HEK293T (cell line): Measurements from ENCODE around the gene HAL.

Experiments
- CTCF ChIA-PET: fragments of 350-600 bp; formaldehyde crosslinking; extraction: SDS; loops from one replicate; lab custom pipeline; 2021; ENCODE audit warnings: antibody characterized with exemption, inconsistent platforms; lab: Yijun Ruan, JAX
- POLR2A ChIA-PET: fragments of 350-600 bp; formaldehyde crosslinking; extraction: SDS; loops from one replicate; lab custom pipeline; 2020; ENCODE audit warnings: antibody characterized with exemption, inconsistent platforms; lab: Yijun Ruan, JAX
- DNase-seq: peaks from one replicate; pipeline ENCODE4 v3.0.0; 2012; ENCODE audit warnings: mixed read lengths; ENCODE audit errors: extremely low spot score
- ARNT ChIP-seq: fragments of 450-650 bp; IDR thresholded peaks from 2 replicates; pipeline ENCODE4 v1.6.1; 2017; ENCODE audit warnings: mild to moderate bottlenecking
- BHLHE40 ChIP-seq: fragments of 450-650 bp; IDR thresholded peaks from 2 replicates; pipeline ENCODE4 v1.6.1; 2016; ENCODE audit warnings: mild to moderate bottlenecking, moderate library complexity, borderline replicate concordance
- CTBP1 ChIP-seq: fragments of 450-650 bp; IDR thresholded peaks from 2 replicates; pipeline ENCODE4 v1.6.1; 2016; ENCODE audit warnings: borderline replicate concordance
- ELF4 ChIP-seq: fragments of 450-650 bp; IDR thresholded peaks from 2 replicates; pipeline ENCODE4 v1.6.1; 2017; ENCODE audit warnings: antibody characterized with exemption
- FOXA1 ChIP-seq: fragments of 450-650 bp; IDR thresholded peaks from 2 replicates; pipeline ENCODE4 v1.6.1; 2016; ENCODE audit warnings: mild to moderate bottlenecking
- FOXK2 ChIP-seq: fragments of 450-650 bp; IDR thresholded peaks from 2 replicates; pipeline ENCODE4 v1.6.1; 2016; ENCODE audit warnings: mild to moderate bottlenecking
- FOXM1 ChIP-seq: fragments of 450-650 bp; IDR thresholded peaks from 2 replicates; pipeline ENCODE4 v1.6.1; 2017; ENCODE audit warnings: mild to moderate bottlenecking, borderline replicate concordance
- HDGF ChIP-seq: fragments of 450-650 bp; IDR thresholded peaks from 2 replicates; pipeline ENCODE4 v1.6.1; 2017; ENCODE audit warnings: antibody characterized with exemption, borderline replicate concordance
- L3MBTL2 ChIP-seq: fragments of 450-650 bp; conservative IDR thresholded peaks from 2 replicates; pipeline ENCODE4 v1.6.1; 2016; ENCODE audit warnings: mild to moderate bottlenecking
- LEF1 ChIP-seq: fragments of 450-650 bp; IDR thresholded peaks from 2 replicates; pipeline ENCODE4 v1.6.1; 2017; ENCODE audit warnings: mild to moderate bottlenecking, borderline replicate concordance
- NFRKB ChIP-seq: fragments of 450-650 bp; IDR thresholded peaks from 2 replicates; pipeline ENCODE4 v1.6.1; 2016; ENCODE audit warnings: mild to moderate bottlenecking, moderate library complexity
- SP1 ChIP-seq: fragments of 450-650 bp; IDR thresholded peaks from 2 replicates; pipeline ENCODE4 v1.6.1; 2017
- SUZ12 ChIP-seq: fragments of 450-650 bp; IDR thresholded peaks from 2 replicates; pipeline ENCODE4 v1.6.1; 2016; ENCODE audit warnings: mild to moderate bottlenecking
- TARDBP ChIP-seq: fragments of 450-650 bp; IDR thresholded peaks from 2 replicates; pipeline ENCODE4 v1.6.1; 2016
- ZNF384 ChIP-seq: fragments of 450-650 bp; IDR thresholded peaks from 2 replicates; pipeline ENCODE4 v1.6.1; 2016
- TF ChIP-seq, protein P1 (sequence below): fragments of 450-650 bp; IDR thresholded peaks from 2 replicates; pipeline ENCODE4 v1.6.1; 2016

HAL gene

DNA sequence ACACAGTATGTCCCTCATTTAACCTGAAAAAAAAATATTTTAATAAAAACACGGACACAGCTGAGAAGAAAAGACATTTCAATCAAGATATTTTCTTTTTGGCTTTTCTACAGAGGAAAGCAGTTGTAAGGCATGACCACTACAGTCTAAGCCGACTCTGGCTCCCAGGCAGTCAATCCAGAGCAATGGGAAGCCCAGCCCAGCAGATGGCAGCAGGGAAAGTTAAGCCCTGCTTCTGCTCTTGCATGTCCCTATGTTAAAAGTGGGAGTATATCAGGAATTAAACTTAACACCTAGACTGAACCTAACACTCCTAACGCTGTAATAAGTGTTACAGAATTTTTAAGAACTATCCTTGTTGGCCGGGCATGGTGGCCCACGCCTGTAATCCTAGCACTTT, 19.5 kb upstream of the HAL start:
- TF ChIP-seq TARDBP (no peak), BHLHE40 (no peak), FOXM1 (no peak), ELF4 (no peak), FOXK2 (no peak), SUZ12 (no peak), HDGF (no peak), CTBP1 (no peak), ZNF384 (no peak), L3MBTL2 (no peak), NFRKB (no peak), SP1 (no peak), FOXA1 (no peak), ARNT (no peak)
- TF ChIP-seq, protein P1, sequence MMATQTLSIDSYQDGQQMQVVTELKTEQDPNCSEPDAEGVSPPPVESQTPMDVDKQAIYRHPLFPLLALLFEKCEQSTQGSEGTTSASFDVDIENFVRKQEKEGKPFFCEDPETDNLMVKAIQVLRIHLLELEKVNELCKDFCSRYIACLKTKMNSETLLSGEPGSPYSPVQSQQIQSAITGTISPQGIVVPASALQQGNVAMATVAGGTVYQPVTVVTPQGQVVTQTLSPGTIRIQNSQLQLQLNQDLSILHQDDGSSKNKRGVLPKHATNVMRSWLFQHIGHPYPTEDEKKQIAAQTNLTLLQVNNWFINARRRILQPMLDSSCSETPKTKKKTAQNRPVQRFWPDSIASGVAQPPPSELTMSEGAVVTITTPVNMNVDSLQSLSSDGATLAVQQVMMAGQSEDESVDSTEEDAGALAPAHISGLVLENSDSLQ: no peak
- ChIA-PET CTCF (no interaction called here), POLR2A (interaction anchor here (1.0 kb wide), 1 partner anchor 20 kb away, joined by 3 read pairs; the partner anchor contains the start of gene LTA4H)
- DNase-seq: peak; percentile 32

- POLR2A ChIA-PET: interaction anchor here (1.0 kb wide), 1 partner anchor 20 kb away, joined by 3 read pairs; the partner anchor contains the start of gene LTA4H
- CTCF ChIA-PET: no interaction called here
- DNase-seq: no peak
- TF ChIP-seq ARNT: no peak
- TF ChIP-seq BHLHE40: no peak
- no peak for TF ChIP-seq LEF1
- TF ChIP-seq SP1: no peak
- TF ChIP-seq ELF4: no peak
- TF ChIP-seq FOXA1: no peak
- no peak for TF ChIP-seq ZNF384
- no peak for TF ChIP-seq FOXM1
- TF ChIP-seq SUZ12: no peak
- TF ChIP-seq NFRKB: no peak
- TF ChIP-seq L3MBTL2: no peak
- TF ChIP-seq TARDBP: no peak
- no peak for TF ChIP-seq CTBP1
- TF ChIP-seq HDGF: no peak
- TF ChIP-seq, protein P1: no peak
These were observed 18.9 kb upstream of the HAL start for GRCh38 chr12:96014943-96015599.

DNA sequence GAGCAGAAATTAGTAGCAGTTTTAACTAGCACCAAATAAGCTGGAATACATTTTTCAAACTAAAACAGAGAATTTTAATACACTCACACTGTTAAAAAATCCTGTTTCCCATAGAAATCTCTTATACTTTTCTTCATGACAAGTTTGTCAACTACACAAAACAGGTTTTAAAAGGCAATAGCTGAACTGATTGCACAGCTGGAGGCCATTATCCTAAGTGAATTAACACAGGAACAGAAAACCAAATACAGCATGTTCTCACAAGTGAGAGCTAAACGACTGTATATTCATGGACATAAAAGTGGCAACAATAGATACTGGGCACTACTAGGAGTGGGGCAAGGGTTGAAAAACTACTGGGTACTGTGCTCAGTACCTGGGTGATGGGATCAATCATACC, 11.6 kb upstream of the HAL start:
- no peak for DNase-seq
- POLR2A ChIA-PET: no interaction called here
- TF ChIP-seq ZNF384 (no peak), FOXM1 (no peak), ARNT (no peak), L3MBTL2 (no peak), BHLHE40 (no peak), SUZ12 (no peak), FOXA1 (no peak), FOXK2 (no peak), CTBP1 (no peak), NFRKB (no peak), ELF4 (no peak)
- CTCF ChIA-PET: interaction anchor here (0.9 to 1.0 kb wide), 2 partner anchors 9 to 495 kb away, joined by 3 to 4 read pairs; no protein-coding TSS in a partner anchor

DNA sequence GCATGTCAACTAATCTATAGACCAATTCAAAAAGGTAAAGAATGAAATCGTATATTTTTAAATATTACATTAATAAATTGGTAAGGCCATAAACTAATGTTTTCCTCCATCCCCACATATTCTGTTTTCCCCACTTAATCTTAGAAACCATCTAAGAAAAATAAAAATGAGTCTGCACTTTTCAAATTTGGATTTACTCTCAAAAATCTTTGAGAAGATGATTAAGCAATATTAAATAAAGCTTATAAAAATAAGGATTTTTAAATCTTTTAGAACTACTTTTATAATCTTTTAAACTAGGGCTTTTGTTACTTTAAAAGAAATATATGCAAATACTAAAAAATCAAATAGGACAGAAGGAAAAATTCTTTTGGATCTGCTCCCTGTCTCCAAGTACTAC, 10.6 kb upstream of the HAL start:
- ChIA-PET POLR2A (interaction anchor here (0.9 kb wide), 1 partner anchor 29 kb away, joined by 3 read pairs; the partner anchor contains the start of gene LTA4H), CTCF (interaction anchor here (0.9 kb wide), 1 partner anchor 496 kb away, joined by 3 read pairs; no protein-coding TSS in a partner anchor)
- TF ChIP-seq LEF1 (no peak), HDGF (no peak), ARNT (no peak), FOXK2 (no peak), TARDBP (no peak)
- no peak for DNase-seq

DNA sequence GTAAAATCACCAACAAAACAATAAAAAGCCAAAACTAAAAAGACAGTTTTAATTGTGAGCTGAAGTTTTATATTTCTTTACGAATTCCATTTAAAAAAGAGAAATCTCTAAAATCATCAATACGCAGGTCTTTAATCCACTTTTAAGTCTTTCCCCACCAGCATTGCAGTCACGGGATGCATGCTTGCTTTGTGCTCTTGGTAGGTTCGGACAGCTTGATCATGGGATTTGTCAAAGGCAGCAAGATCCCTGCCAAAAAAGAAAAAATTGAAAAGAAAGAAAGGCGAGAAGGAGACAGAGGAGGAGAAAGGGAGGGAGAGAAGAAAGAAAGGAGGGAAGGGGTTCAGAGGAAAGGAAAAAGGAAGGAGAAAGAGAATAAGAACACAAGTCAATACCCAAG, 4.7 kb upstream of the HAL start:
- TF ChIP-seq HDGF: no peak
- TF ChIP-seq CTBP1: no peak
- TF ChIP-seq ELF4: no peak
- CTCF ChIA-PET: interaction anchor here (1.5 kb wide), 1 partner anchor 88 kb away, joined by 4 read pairs; no protein-coding TSS in a partner anchor
- DNase-seq: no peak
- POLR2A ChIA-PET: no interaction called here

- DNase-seq: no peak
- ChIA-PET CTCF (interaction anchor here (1.4 to 2.7 kb wide), 5 partner anchors 13 to 418 kb away, joined by 4 to 18 read pairs (median 5); no protein-coding TSS in a partner anchor), POLR2A (no interaction called here)
- no peak for TF ChIP-seq ELF4
- no peak for TF ChIP-seq FOXA1
- TF ChIP-seq CTBP1: no peak
- no peak for TF ChIP-seq SP1
- TF ChIP-seq TARDBP: no peak
- no peak for TF ChIP-seq NFRKB
- TF ChIP-seq HDGF: no peak
- no peak for TF ChIP-seq FOXM1
- no peak for TF ChIP-seq BHLHE40
- TF ChIP-seq FOXK2: no peak
- no peak for TF ChIP-seq SUZ12
- TF ChIP-seq ARNT: no peak
- no peak for TF ChIP-seq LEF1
- TF ChIP-seq, protein P1: no peak
- no peak for TF ChIP-seq L3MBTL2
- TF ChIP-seq ZNF384: no peak
These were observed 3.3 kb upstream of the HAL start for GRCh38 chr12:95999484-95999883.
